Ishikawa (cell line): ENCODE data around the gene ERC1.

Experiments
- CEBPB ChIP-seq: IDR thresholded peaks from 2 replicates; pipeline ENCODE4 v1.6.1; 2012
- CREB1 ChIP-seq: IDR thresholded peaks from 2 replicates; pipeline ENCODE4 v1.6.1; 2012; ENCODE audit warnings: low read depth
- EGR1 ChIP-seq: IDR thresholded peaks from 2 replicates; pipeline ENCODE4 v1.6.1; 2012
- EP300 ChIP-seq: IDR thresholded peaks from 2 replicates; pipeline ENCODE4 v1.6.1; 2012; ENCODE audit warnings: borderline replicate concordance
- FOXM1 ChIP-seq: IDR thresholded peaks from 2 replicates; pipeline ENCODE4 v1.6.1; 2012; ENCODE audit warnings: low read depth, borderline replicate concordance
- MAX ChIP-seq: IDR thresholded peaks from 2 replicates; pipeline ENCODE4 v1.6.1; 2012
- NFIC ChIP-seq: IDR thresholded peaks from 2 replicates; pipeline ENCODE4 v1.6.1; 2012
- RAD21 ChIP-seq: IDR thresholded peaks from 2 replicates; pipeline ENCODE4 v1.6.1; 2012; ENCODE audit warnings: low read depth
- REST ChIP-seq: IDR thresholded peaks from 2 replicates; pipeline ENCODE4 v1.6.1; 2012; ENCODE audit warnings: low read depth, mild to moderate bottlenecking
- TAF1 ChIP-seq: IDR thresholded peaks from 2 replicates; pipeline ENCODE4 v1.6.1; 2012; ENCODE audit warnings: low read depth, mild to moderate bottlenecking
- TCF12 ChIP-seq: IDR thresholded peaks from 2 replicates; pipeline ENCODE4 v1.6.1; 2012; ENCODE audit warnings: low read depth
- TEAD4 ChIP-seq: IDR thresholded peaks from 2 replicates; pipeline ENCODE4 v1.6.1; 2012
- USF1 ChIP-seq: IDR thresholded peaks from 2 replicates; pipeline ENCODE4 v1.6.1; 2012
- YY1 ChIP-seq: IDR thresholded peaks from 2 replicates; pipeline ENCODE4 v1.6.1; 2012; ENCODE audit warnings: low read depth
- ZBTB7A ChIP-seq: IDR thresholded peaks from 2 replicates; pipeline ENCODE4 v1.6.1; 2012; ENCODE audit warnings: low read depth

ERC1 gene

GRCh38 chr12:1473418-1473817 is 482.4 kb downstream of the ERC1 start:
- TF ChIP-seq TEAD4, result no peak
- TF ChIP-seq CREB1, result no peak
- no peak for TF ChIP-seq NFIC
- no peak for TF ChIP-seq YY1
- TF ChIP-seq MAX, result no peak
- no peak for TF ChIP-seq ZBTB7A
- no peak for TF ChIP-seq RAD21
- no peak for TF ChIP-seq REST
- no peak for TF ChIP-seq TCF12
- TF ChIP-seq TAF1, result no peak
- no peak for TF ChIP-seq EP300
- TF ChIP-seq USF1, result no peak
- no peak for TF ChIP-seq EGR1
- no peak for TF ChIP-seq CEBPB
- no peak for TF ChIP-seq FOXM1

- no peak for TF ChIP-seq RAD21
- TF ChIP-seq ZBTB7A, result 0 out of 2 replicates have a peak, but pooled peaks have one; percentile 23
Measured at GRCh38 chr12:1474041-1474573, 483.1 kb downstream of the ERC1 start.

GRCh38 chr12:1474574-1475153 is 483.6 kb downstream of the ERC1 start:
- TF ChIP-seq USF1 (no peak), TCF12 (no peak), CEBPB (no peak), ZBTB7A (0 out of 2 replicates have a peak, but pooled peaks have one; percentile 22)

- TF ChIP-seq RAD21 (no peak), ZBTB7A (no peak), YY1 (no peak), NFIC (no peak), CREB1 (no peak), TEAD4 (no peak), MAX (no peak), FOXM1 (no peak), CEBPB (no peak), TAF1 (no peak), REST (no peak), EP300 (no peak), EGR1 (no peak), TCF12 (no peak), USF1 (no peak)
Measured at GRCh38 chr12:1479645-1480044, 488.6 kb downstream of the ERC1 start.

- TF ChIP-seq NFIC, result no peak
- no peak for TF ChIP-seq USF1
- TF ChIP-seq MAX, result no peak
- no peak for TF ChIP-seq FOXM1
- no peak for TF ChIP-seq CEBPB
- no peak for TF ChIP-seq ZBTB7A
- no peak for TF ChIP-seq TAF1
- TF ChIP-seq REST, result no peak
Measured at GRCh38 chr12:1481326-1481725, 490.3 kb downstream of the ERC1 start.
